Measurements from ENCODE around the gene ARIH2. TPM values are rescaled to one million over a fixed set of nuclear protein-coding genes. Genes with fewer than 3 reads are reported as not detected.
A peak's percentile ranks its signal among the peaks of the same experiment; 100 is the strongest.

Gene ARIH2
- 72.8 TPM for polyA plus RNA-seq (2013, experiment 1 of 2)
- polyA plus RNA-seq (2013, experiment 2 of 2): 75.4 TPM

DNA sequence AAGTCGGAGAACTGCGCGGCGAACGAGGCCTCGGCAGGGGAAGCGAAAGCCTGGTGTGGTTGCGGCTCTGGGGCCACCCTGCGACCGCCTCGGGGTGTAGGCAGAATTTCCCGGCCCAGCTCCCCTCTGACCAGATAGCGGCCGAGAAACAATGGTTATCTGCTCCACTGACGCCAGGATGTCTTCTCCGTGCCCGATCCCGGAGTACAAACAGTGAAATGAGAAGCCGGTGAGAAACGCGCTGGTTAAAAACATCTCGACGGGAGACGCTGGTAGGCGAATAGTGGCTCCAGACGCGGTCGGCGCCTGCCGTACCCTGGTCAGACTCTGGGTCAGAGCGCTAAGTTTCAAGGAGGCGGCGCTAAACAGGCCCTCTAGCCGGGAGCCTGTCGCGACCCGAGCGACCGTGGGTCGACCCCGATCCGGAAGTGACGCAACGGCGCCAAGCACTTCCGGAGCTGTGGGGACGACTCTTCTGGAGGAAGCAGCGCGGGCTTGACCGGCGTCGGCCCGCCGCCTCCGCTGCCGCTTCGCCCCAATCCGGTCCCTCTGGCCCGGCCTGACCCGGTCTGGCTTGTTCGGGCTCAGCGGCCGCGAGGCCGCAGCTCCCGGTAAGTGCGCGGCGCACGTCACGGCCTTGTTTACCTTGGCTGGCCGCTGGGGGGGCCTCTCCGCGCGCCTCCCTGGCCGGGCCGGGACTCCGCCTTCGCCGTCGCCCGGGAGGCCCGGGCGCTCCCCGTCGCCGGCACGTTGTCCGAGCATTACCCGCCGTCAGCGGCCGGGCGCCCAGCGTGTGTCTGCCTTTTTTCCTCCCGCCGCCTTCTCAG lies at the start of gene ARIH2:
ARIH2 (plus strand) TSS at position 455 of the 827 bp plus-strand sequence. CDS start 8,717 bp downstream, outside the sequence.
- H3K4me3 ChIP-seq (ENCODE audit: low read length): peak within 1 kb of the TSS; percentile 89
- no peaks in the 10 kb centered on the region for H3K36me3 ChIP-seq (ENCODE audit: control insufficient read depth, insufficient read depth, low read length)
- WGBS (ENCODE audit: extremely low coverage, insufficient coverage, low lambda C conversion rate): no CpG with 5 or more reads among the region's 97 CpGs
- no peak within 1 kb of the TSS for H2BK120ac ChIP-seq (ENCODE audit: low read depth, low read length)
- H2AK5ac ChIP-seq (ENCODE audit: low read length): no peak within 1 kb of the TSS
- H3K23ac ChIP-seq (ENCODE audit: low read length): no peak within 1 kb of the TSS
- no peak within 1 kb of the TSS for H4K5ac ChIP-seq (ENCODE audit: low read length)
- no peaks in the 10 kb centered on the region for H3K4me1 ChIP-seq (ENCODE audit: control insufficient read depth, low read depth, low read length)
- H3K79me1 ChIP-seq (ENCODE audit: low read length): peaks cover 3% of the 10 kb centered on the region
- no peak within 1 kb of the TSS for H2BK5ac ChIP-seq (ENCODE audit: low read length)
- peak within 1 kb of the TSS; percentile 96 for H3K27ac ChIP-seq (ENCODE audit: low read depth, low read length)
- H3K56ac ChIP-seq (ENCODE audit: low read length): peak within 1 kb of the TSS; percentile 98
- no peak within 1 kb of the TSS for H3K4ac ChIP-seq (ENCODE audit: low read depth, low read length)
- peaks cover 23% of the 10 kb centered on the region for H3K79me2 ChIP-seq (ENCODE audit: control insufficient read depth, insufficient read depth, low read length)
- no peaks in the 10 kb centered on the region for H3K27me3 ChIP-seq (ENCODE audit: insufficient read depth, low read length, poor library complexity)
- no peak within 1 kb of the TSS for H4K8ac ChIP-seq (ENCODE audit: low read depth, low read length)
- no peak within 1 kb of the TSS for H2BK15ac ChIP-seq (replicated peaks; ENCODE audit: low read depth)
- H3K4me2 ChIP-seq (ENCODE audit: low read length): peak within 1 kb of the TSS; percentile 92
- H3K9ac ChIP-seq (ENCODE audit: low read length): peak within 1 kb of the TSS; percentile 96
- peak within 1 kb of the TSS; percentile 88 for H3K18ac ChIP-seq (ENCODE audit: low read length)
- peak; percentile 97 for DNase-seq

DNA sequence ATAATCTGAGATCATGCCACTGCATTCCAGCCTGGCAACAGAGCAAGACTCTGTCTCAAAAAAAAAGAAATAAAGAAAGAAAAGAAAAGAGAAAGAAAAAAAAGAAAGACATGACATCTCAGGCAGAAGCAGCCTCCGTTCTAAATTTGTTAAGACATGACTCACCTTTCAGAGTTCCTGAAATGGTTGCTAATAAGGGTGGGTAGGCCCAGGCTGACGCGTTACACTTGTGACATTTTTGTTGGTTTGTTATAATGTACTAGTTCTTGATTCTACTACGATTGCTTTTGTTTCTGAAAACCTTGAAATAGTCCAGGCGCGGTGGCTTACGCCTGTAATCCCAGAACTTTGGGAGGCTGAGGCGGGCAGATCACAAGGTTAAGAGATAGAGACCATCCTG lies 41.0 kb upstream of the ARIH2 start:
- no peaks in the 10 kb centered on the region for H3K4me1 ChIP-seq (ENCODE audit: control insufficient read depth, low read depth, low read length)
- H2BK5ac ChIP-seq (ENCODE audit: low read length): no peak overlapping the region

DNA sequence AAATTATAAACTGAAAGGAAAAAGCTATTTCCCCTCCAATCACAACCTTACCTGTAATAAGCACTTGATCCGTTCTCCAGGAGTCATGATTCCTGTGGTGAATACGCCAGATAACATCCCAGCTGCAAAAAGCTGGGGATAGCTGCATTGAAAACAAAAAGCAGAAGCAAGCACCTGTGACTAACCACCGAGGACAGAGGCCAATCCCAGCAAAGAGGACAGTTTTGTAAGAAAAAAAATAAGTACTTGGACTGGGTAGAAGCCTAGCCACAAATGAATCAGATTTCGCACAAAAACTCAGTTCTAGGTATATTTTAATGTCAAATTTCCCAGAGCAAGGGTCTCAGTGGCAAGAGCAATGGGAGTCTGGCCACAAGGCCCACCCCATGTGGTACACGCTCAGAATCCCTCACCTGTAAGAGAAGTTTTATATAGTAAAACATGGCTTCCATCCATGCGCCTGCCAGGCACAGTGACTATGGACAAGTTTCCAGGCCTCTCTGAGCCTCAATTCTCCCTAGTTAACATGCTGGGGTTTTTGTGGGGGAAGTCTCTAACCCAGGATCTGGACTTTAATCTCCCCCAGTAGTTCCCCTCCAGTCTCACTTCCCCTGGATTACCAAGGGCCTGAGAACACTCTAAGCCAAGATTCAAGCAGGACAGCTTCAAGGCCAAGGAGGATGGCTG lies 39.2 kb upstream of the ARIH2 start:
- Histone ChIP-seq H3K56ac (ENCODE audit: low read length) (no peak overlapping the region), H3K18ac (ENCODE audit: low read length) (no peak overlapping the region), H3K9ac (ENCODE audit: low read length) (no peak overlapping the region), H3K4me3 (ENCODE audit: low read length) (no peak overlapping the region), H3K4me2 (ENCODE audit: low read length) (no peak overlapping the region), H2AK5ac (ENCODE audit: low read length) (no peak overlapping the region), H2BK15ac (replicated peaks; ENCODE audit: low read depth) (no peak overlapping the region), H3K27me3 (ENCODE audit: insufficient read depth, low read length, poor library complexity) (no peaks in the 10 kb centered on the region), H4K8ac (ENCODE audit: low read depth, low read length) (no peak overlapping the region), H3K4ac (ENCODE audit: low read depth, low read length) (no peak overlapping the region), H3K79me2 (ENCODE audit: control insufficient read depth, insufficient read depth, low read length) (no peaks in the 10 kb centered on the region), H3K36me3 (ENCODE audit: control insufficient read depth, insufficient read depth, low read length) (no peaks in the 10 kb centered on the region), H2BK120ac (ENCODE audit: low read depth, low read length) (no peak overlapping the region), H3K27ac (ENCODE audit: low read depth, low read length) (no peak overlapping the region), H3K79me1 (ENCODE audit: low read length) (no peaks in the 10 kb centered on the region), H3K23ac (ENCODE audit: low read length) (no peak overlapping the region), H4K5ac (ENCODE audit: low read length) (no peak overlapping the region), H2BK5ac (ENCODE audit: low read length) (no peak overlapping the region), H3K4me1 (ENCODE audit: control insufficient read depth, low read depth, low read length) (no peaks in the 10 kb centered on the region)
- WGBS (ENCODE audit: extremely low coverage, insufficient coverage, low lambda C conversion rate): no CpG with 5 or more reads among the region's 6 CpGs
- DNase-seq: no peak

More for the DNA sequence above, 41.0 kb upstream of the ARIH2 start:
- no peak overlapping the region for H2BK15ac ChIP-seq (replicated peaks; ENCODE audit: low read depth)
- no peaks in the 10 kb centered on the region for H3K79me2 ChIP-seq (ENCODE audit: control insufficient read depth, insufficient read depth, low read length)
- H3K23ac ChIP-seq (ENCODE audit: low read length): no peak overlapping the region
- H4K5ac ChIP-seq (ENCODE audit: low read length): no peak overlapping the region
- WGBS (ENCODE audit: extremely low coverage, insufficient coverage, low lambda C conversion rate): no CpG with 5 or more reads among the region's 8 CpGs
- H3K4ac ChIP-seq (ENCODE audit: low read depth, low read length): no peak overlapping the region
- H4K8ac ChIP-seq (ENCODE audit: low read depth, low read length): no peak overlapping the region
- H3K4me3 ChIP-seq (ENCODE audit: low read length): no peak overlapping the region
- H3K9ac ChIP-seq (ENCODE audit: low read length): no peak overlapping the region
- H3K36me3 ChIP-seq (ENCODE audit: control insufficient read depth, insufficient read depth, low read length): no peaks in the 10 kb centered on the region
- no peak overlapping the region for H3K27ac ChIP-seq (ENCODE audit: low read depth, low read length)
- no peaks in the 10 kb centered on the region for H3K27me3 ChIP-seq (ENCODE audit: insufficient read depth, low read length, poor library complexity)
- no peak for DNase-seq
- no peak overlapping the region for H2AK5ac ChIP-seq (ENCODE audit: low read length)
- no peak overlapping the region for H3K18ac ChIP-seq (ENCODE audit: low read length)
- H3K4me2 ChIP-seq (ENCODE audit: low read length): no peak overlapping the region
- no peak overlapping the region for H3K56ac ChIP-seq (ENCODE audit: low read length)
- no peaks in the 10 kb centered on the region for H3K79me1 ChIP-seq (ENCODE audit: low read length)
- H2BK120ac ChIP-seq (ENCODE audit: low read depth, low read length): no peak overlapping the region

DNA sequence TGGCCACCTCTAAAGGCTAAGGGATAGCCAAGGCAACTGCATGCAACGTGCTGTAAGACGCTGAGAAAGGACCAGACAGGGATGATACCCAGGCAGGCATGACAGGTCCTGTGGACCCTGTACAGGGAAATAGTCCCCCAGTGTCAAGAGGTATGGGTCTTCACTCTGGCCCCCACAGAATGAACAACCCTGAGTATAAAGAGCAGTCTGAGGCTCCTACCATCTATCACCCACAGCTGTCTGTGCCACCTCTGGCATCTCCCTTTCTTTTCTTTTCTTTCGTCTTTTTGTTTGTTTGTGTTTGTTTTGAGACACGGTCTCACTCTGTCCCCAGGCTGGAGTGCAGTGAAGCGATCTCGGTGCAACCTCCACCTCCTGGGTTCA lies 38.7 kb upstream of the ARIH2 start:
- no peaks in the 10 kb centered on the region for H3K4me1 ChIP-seq (ENCODE audit: control insufficient read depth, low read depth, low read length)
- H3K4ac ChIP-seq (ENCODE audit: low read depth, low read length): no peak overlapping the region
- no peak overlapping the region for H3K4me3 ChIP-seq (ENCODE audit: low read length)
- no peak overlapping the region for H3K23ac ChIP-seq (ENCODE audit: low read length)
- H3K79me1 ChIP-seq (ENCODE audit: low read length): no peaks in the 10 kb centered on the region
- H2AK5ac ChIP-seq (ENCODE audit: low read length): no peak overlapping the region
- no peak overlapping the region for H2BK120ac ChIP-seq (ENCODE audit: low read depth, low read length)
- no peak overlapping the region for H3K9ac ChIP-seq (ENCODE audit: low read length)
- H2BK15ac ChIP-seq (replicated peaks; ENCODE audit: low read depth): no peak overlapping the region
- no peak overlapping the region for H4K5ac ChIP-seq (ENCODE audit: low read length)
- H4K8ac ChIP-seq (ENCODE audit: low read depth, low read length): no peak overlapping the region
- no peak overlapping the region for H3K4me2 ChIP-seq (ENCODE audit: low read length)
- no peaks in the 10 kb centered on the region for H3K79me2 ChIP-seq (ENCODE audit: control insufficient read depth, insufficient read depth, low read length)
- H2BK5ac ChIP-seq (ENCODE audit: low read length): no peak overlapping the region
- no peak for DNase-seq
- no peaks in the 10 kb centered on the region for H3K36me3 ChIP-seq (ENCODE audit: control insufficient read depth, insufficient read depth, low read length)
- WGBS (ENCODE audit: extremely low coverage, insufficient coverage, low lambda C conversion rate): no CpG with 5 or more reads among the region's 6 CpGs
- H3K56ac ChIP-seq (ENCODE audit: low read length): no peak overlapping the region
- H3K18ac ChIP-seq (ENCODE audit: low read length): no peak overlapping the region
- H3K27ac ChIP-seq (ENCODE audit: low read depth, low read length): no peak overlapping the region
- no peaks in the 10 kb centered on the region for H3K27me3 ChIP-seq (ENCODE audit: insufficient read depth, low read length, poor library complexity)

DNA sequence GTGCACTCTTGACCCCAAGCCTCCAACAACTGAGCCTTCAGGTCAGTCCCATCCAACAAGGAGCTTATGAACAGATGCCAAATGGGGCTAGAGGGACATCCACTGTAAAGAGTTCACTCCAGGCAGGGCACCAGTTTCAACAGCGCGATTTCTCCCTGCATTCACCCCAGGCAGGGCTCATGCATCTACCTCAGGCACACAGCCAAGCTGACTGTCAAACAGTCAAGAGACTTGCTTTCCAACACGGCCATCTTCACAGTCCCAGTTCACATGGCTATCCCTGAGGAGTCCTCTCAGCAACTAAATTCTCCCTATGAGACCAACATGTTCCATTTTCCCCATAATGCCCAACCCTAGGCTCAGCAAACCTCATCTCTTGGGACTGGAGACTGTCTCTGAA lies 37.6 kb upstream of the ARIH2 start:
- Histone ChIP-seq H3K56ac (ENCODE audit: low read length) (no peak overlapping the region), H2BK120ac (ENCODE audit: low read depth, low read length) (no peak overlapping the region), H3K4me2 (ENCODE audit: low read length) (no peak overlapping the region), H3K23ac (ENCODE audit: low read length) (no peak overlapping the region), H3K9ac (ENCODE audit: low read length) (no peak overlapping the region), H3K27me3 (ENCODE audit: insufficient read depth, low read length, poor library complexity) (no peaks in the 10 kb centered on the region), H2BK15ac (replicated peaks; ENCODE audit: low read depth) (no peak overlapping the region), H3K79me1 (ENCODE audit: low read length) (no peaks in the 10 kb centered on the region), H2BK5ac (ENCODE audit: low read length) (no peak overlapping the region), H3K36me3 (ENCODE audit: control insufficient read depth, insufficient read depth, low read length) (no peaks in the 10 kb centered on the region), H3K4ac (ENCODE audit: low read depth, low read length) (no peak overlapping the region), H4K8ac (ENCODE audit: low read depth, low read length) (no peak overlapping the region), H3K4me3 (ENCODE audit: low read length) (no peak overlapping the region), H4K5ac (ENCODE audit: low read length) (no peak overlapping the region), H3K18ac (ENCODE audit: low read length) (no peak overlapping the region), H3K4me1 (ENCODE audit: control insufficient read depth, low read depth, low read length) (no peaks in the 10 kb centered on the region), H2AK5ac (ENCODE audit: low read length) (no peak overlapping the region), H3K79me2 (ENCODE audit: control insufficient read depth, insufficient read depth, low read length) (no peaks in the 10 kb centered on the region), H3K27ac (ENCODE audit: low read depth, low read length) (no peak overlapping the region)
- DNase-seq: no peak
- WGBS (ENCODE audit: extremely low coverage, insufficient coverage, low lambda C conversion rate): no CpG with 5 or more reads among the region's 3 CpGs
